Tracheal epithelial cell (primary cell): ENCODE measurements around the gene GOLGA8M. TPM values are rescaled to one million over a fixed set of nuclear protein-coding genes. Genes with fewer than 3 reads are reported as not detected.

Source experiments
- total RNA-seq: library from RNA; depleted of rRNA; stranded (reverse); fragments of >200 nt; gene quantifications from 2 replicates; pipeline ENCODE4 v1.2.1, GENCODE V29; 2014

Gene GOLGA8M
- not detected in 2 replicates for total RNA-seq

GRCh38 chr15:28712270-28712669, at the start of gene GOLGA8M:
Gene GOLGA8M (minus strand): TSS chr15:28712421. CDS start chr15:28712323, 98 bp downstream.

Other genes starting within 250 kb of the GOLGA8M start
- under 0.01 TPM in 1 of 2 replicates, not detected in the other for gene GOLGA8G, start 179.4 kb downstream of the GOLGA8M start, total RNA-seq
- not detected in 2 replicates for gene GOLGA6L25, start 158.9 kb downstream of the GOLGA8M start, total RNA-seq
- gene GOLGA6L7, start 136.2 kb upstream of the GOLGA8M start, total RNA-seq, result not detected in 2 replicates
- 7.5 and 14.7 TPM in 2 replicates for gene APBA2, start 173.6 kb upstream of the GOLGA8M start, total RNA-seq